Spinal cord (tissue), 10 donors: ENCODE results near the gene MLC1. TPM values are rescaled to one million over a fixed set of nuclear protein-coding genes. Genes with fewer than 3 reads are reported as not detected.

Source experiments
- DNase-seq, 6 donors: peaks; one replicate each; pipeline versions ENCODE4 v3.0.0 to v3.0.0-alpha.2; 2013 to 2015; ENCODE audit warnings: low spot score in 6 of 6, low read depth in 4 of 6
- H3K27ac ChIP-seq: one replicate; pipeline ENCODE4 v1.5.1; 2013; ENCODE audit warnings: low read depth, low read length, control low read depth
- H3K27me3 ChIP-seq: one replicate; pipeline ENCODE4 v1.6.1; 2013; ENCODE audit warnings: low read length; ENCODE audit not compliant: control insufficient read depth, insufficient read depth
- H3K36me3 ChIP-seq: one replicate; pipeline ENCODE4 v1.6.1; 2013; ENCODE audit warnings: low read length; ENCODE audit not compliant: control insufficient read depth, insufficient read depth
- H3K4me1 ChIP-seq: one replicate; pipeline ENCODE4 v1.6.1; 2013; ENCODE audit warnings: low read length; ENCODE audit not compliant: control insufficient read depth, insufficient read depth
- H3K4me3 ChIP-seq: one replicate; pipeline ENCODE4 v1.5.1; 2013; ENCODE audit warnings: low read depth, low read length, control low read depth
- H3K9me3 ChIP-seq: one replicate; pipeline ENCODE4 v1.6.1; 2013; ENCODE audit warnings: low read length; ENCODE audit not compliant: control insufficient read depth, insufficient read depth
- WGBS: methylation state at CpG from one replicate; pipeline ENCODE4 v1.1.5; 2013; ENCODE audit warnings: missing lambda C conversion rate; ENCODE audit not compliant: insufficient coverage; 5-methylcytosine and 5-hydroxymethylcytosine counted together
- polyA plus RNA-seq, 2 donors: library from polyadenylated mRNA; unstranded; fragments of 120-200 nt; gene quantifications; one replicate each; pipeline ENCODE4 v1.2.1, GENCODE V29; 2013; ENCODE audit not compliant: insufficient read length in 2 of 2
- total RNA-seq, 2 donors: library from RNA; depleted of rRNA in 1 of 2; stranded (reverse); fragments of 120-200 nt in 1 of 2; fragments of >200 nt in 1 of 2; gene quantifications; one replicate each; pipeline versions ENCODE4 v1.2.3 to v1.2.4, GENCODE V29; 2013 to 2014
- donor health status: healthy.

Gene MLC1
- total and polyA plus RNA-seq, 4 donors = 76.9 to 353 (median 156) TPM

DNA sequence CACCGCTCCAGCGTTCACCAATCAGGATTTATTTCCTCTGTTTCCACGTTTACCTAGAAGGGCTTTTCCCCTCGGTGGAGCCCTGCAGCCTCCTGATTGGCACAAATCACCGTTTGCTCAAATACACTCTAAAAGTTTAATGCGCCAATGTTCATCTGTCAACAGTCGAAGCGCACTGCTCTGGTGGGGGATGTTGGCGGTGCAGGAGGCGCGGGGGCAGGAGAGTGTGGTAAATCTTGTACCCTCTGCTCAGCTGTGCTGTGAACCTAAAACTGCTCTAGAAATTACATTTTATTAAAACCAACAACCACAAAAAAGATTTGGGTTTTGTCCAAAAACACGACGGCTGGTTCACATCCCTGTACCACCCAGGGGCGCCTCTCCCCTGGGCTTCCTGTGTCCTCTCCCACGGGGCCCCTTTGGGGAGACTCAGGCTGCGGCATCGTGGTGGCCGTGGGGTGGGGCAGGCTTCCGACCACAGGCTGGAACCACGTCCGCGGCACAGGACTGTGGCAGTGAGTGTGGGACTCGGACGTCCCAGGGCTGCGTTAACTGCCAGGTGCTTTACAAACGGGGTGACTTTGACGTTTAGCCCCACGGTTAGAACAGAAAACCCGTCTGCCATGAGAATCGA lies 40.6 kb downstream of the MLC1 start:
- Histone ChIP-seq H3K27me3 (no peaks in the 10 kb centered on the region), H3K36me3 (no peaks in the 10 kb centered on the region), H3K4me1 (no peaks in the 10 kb centered on the region), H3K27ac (no peak overlapping the region), H3K9me3 (no peaks in the 10 kb centered on the region), H3K4me3 (no peak overlapping the region)
- no peak for DNase-seq
- 84% methylated on average over 18 of the region's 30 CpGs for WGBS

DNA sequence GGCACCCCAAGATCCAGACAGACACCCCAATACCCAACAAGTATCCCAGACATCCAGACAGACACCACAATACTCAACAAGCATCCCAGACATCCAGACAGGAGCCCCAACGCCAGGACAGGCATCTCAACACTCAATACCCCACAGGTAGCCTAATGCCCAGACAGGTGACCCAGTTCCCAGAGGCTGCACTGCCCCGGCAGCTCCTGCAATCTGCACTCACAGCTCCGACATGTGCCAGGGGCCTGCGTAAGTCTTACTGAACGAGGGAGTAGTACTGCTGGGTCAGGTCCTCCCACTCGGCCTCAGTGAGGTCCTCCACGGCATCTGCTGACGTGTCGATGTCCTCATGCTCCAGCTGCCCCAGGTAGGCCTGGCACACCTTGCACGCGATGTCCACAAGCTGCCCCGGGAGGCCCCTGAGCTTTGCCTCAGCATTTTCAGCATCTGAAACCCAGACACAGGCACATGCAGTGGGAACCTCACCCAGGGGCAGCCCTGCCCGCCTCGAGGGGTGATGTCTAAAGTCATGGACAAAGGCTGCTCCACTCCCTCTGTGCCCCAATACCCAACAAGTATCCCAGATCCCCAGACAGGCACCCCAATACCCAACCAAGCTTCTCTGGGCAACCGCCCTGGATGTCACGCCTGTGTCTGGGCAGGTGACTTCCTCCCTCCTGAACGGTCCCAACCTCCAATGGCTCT lies 43.7 kb downstream of the MLC1 start:
- WGBS = 92% methylated on average over 17 of the region's 17 CpGs
- Histone ChIP-seq H3K9me3 (no peaks in the 10 kb centered on the region), H3K4me3 (no peak overlapping the region), H3K4me1 (no peaks in the 10 kb centered on the region), H3K36me3 (no peaks in the 10 kb centered on the region), H3K27ac (no peak overlapping the region), H3K27me3 (no peaks in the 10 kb centered on the region)
- DNase-seq = no peak

- 83% methylated on average over 7 of the region's 7 CpGs for WGBS
Observed at GRCh38 chr22:50040717-50041116, 44.5 kb downstream of the MLC1 start.

GRCh38 chr22:50039669-50040443 lies 45.4 kb downstream of the MLC1 start:
- Histone ChIP-seq H3K27me3 (no peaks in the 10 kb centered on the region), H3K4me1 (no peaks in the 10 kb centered on the region), H3K9me3 (no peaks in the 10 kb centered on the region), H3K4me3 (no peak overlapping the region), H3K27ac (no peak overlapping the region), H3K36me3 (no peaks in the 10 kb centered on the region)
- DNase-seq = no peak
- 94% methylated on average over 29 of the region's 29 CpGs for WGBS

More at GRCh38 chr22:50040717-50041116, 44.5 kb downstream of the MLC1 start:
- Histone ChIP-seq H3K9me3 (no peaks in the 10 kb centered on the region), H3K4me3 (no peak overlapping the region), H3K27ac (no peak overlapping the region), H3K27me3 (no peaks in the 10 kb centered on the region), H3K4me1 (no peaks in the 10 kb centered on the region), H3K36me3 (no peaks in the 10 kb centered on the region)
- DNase-seq = no peak

- Histone ChIP-seq H3K9me3 (no peaks in the 10 kb centered on the region), H3K27ac (no peak overlapping the region), H3K36me3 (no peaks in the 10 kb centered on the region), H3K4me3 (no peak overlapping the region), H3K4me1 (no peaks in the 10 kb centered on the region), H3K27me3 (no peaks in the 10 kb centered on the region)
- DNase-seq = no peak
- WGBS = 81% methylated on average over 23 of the region's 23 CpGs
Observed at GRCh38 chr22:50035976-50036724, 49.1 kb downstream of the MLC1 start.

DNA sequence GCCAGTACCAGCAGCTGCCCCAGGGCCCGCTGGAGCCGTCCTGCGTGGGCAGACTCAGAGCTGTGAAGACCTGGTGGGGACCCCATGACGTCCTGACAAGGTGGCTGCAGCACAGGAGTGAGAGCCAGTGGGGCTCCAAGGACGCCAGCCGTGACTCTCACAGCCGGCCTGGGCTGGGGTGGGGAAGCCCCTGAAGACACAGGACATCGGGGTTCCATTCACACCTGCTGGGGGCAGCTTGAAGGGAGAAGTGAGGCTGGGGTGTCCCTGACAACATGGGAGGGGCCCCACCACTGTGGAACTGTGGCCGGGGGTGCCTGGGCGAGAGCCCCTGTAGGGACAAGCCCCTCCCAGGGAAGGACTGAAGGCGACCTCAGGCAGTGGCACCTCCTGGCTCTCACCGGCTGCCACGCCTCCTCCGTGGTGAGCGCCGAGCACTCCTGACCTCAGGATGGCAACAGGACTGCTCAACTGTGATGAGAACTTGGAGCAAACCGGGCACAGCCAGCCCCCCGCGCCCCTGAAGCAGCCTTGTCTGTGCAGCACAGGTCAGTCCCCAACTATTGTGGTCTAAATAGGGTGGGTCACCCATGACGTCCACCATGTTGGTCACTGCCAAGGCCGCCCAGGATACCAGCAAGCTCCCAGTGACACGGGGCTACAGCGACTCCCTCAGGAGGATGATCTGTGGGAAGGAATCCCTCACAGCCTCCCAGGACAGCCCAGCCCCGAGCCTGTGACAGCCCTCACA lies 49.9 kb downstream of the MLC1 start:
- Histone ChIP-seq H3K4me1 (peaks cover 4% of the 10 kb centered on the region), H3K27me3 (no peaks in the 10 kb centered on the region), H3K27ac (no peak overlapping the region), H3K36me3 (no peaks in the 10 kb centered on the region), H3K4me3 (no peak overlapping the region), H3K9me3 (no peaks in the 10 kb centered on the region)
- WGBS = 86% methylated on average over 23 of the region's 24 CpGs
- no peak for DNase-seq

GRCh38 chr22:50034126-50035081 lies 50.8 kb downstream of the MLC1 start:
- no peak for DNase-seq
- Histone ChIP-seq H3K27me3 (peaks cover 4% of the 10 kb centered on the region), H3K27ac (no peak overlapping the region), H3K36me3 (no peaks in the 10 kb centered on the region), H3K9me3 (no peaks in the 10 kb centered on the region), H3K4me1 (peaks cover 10% of the 10 kb centered on the region), H3K4me3 (no peak overlapping the region)
- 84% methylated on average over 38 of the region's 43 CpGs for WGBS

- Histone ChIP-seq H3K27ac (no peak overlapping the region), H3K9me3 (no peaks in the 10 kb centered on the region), H3K36me3 (no peaks in the 10 kb centered on the region)
Observed at GRCh38 chr22:50032941-50033601, 52.2 kb downstream of the MLC1 start.

More at GRCh38 chr22:50032941-50033601, 52.2 kb downstream of the MLC1 start:
- no peak for DNase-seq
- peaks cover 10% of the 10 kb centered on the region for H3K4me1 ChIP-seq
- H3K27me3 ChIP-seq = peaks cover 4% of the 10 kb centered on the region
- no peak overlapping the region for H3K4me3 ChIP-seq
- 92% methylated on average over 23 of the region's 23 CpGs for WGBS
